GM18907 (cell line): ENCODE measurements around the gene IL1RN.

Experiments used
- ATAC-seq: cut with Tn5 transposase; IDR thresholded peaks from one replicate; pipeline ENCODE4 v1.9.1; 2021; ENCODE audit warnings: mild to moderate bottlenecking, moderate library complexity; ENCODE audit not compliant: unreplicated experiment

The IL1RN gene

GRCh38 chr2:113155331-113155730 lies 27.9 kb downstream of the IL1RN start:
- ATAC-seq: no peak

GRCh38 chr2:113156278-113157117 lies 29.1 kb downstream of the IL1RN start:
- no peak for ATAC-seq

GRCh38 chr2:113157118-113157896 lies 29.9 kb downstream of the IL1RN start:
- ATAC-seq: peak; percentile 65

- no peak for ATAC-seq
Observed at GRCh38 chr2:113157897-113158753, 30.7 kb downstream of the IL1RN start.

- no peak for ATAC-seq
Observed at GRCh38 chr2:113158884-113159553, 31.6 kb downstream of the IL1RN start.

GRCh38 chr2:113160248-113160647 lies 32.9 kb downstream of the IL1RN start:
- ATAC-seq: no peak

- ATAC-seq: no peak
Observed at GRCh38 chr2:113160962-113161361, 33.6 kb downstream of the IL1RN start.

- no peak for ATAC-seq
Observed at GRCh38 chr2:113162173-113162572, 34.8 kb downstream of the IL1RN start.

GRCh38 chr2:113162869-113163268 lies 35.5 kb downstream of the IL1RN start:
- no peak for ATAC-seq

GRCh38 chr2:113164215-113164929 lies 37.0 kb downstream of the IL1RN start:
- no peak for ATAC-seq

GRCh38 chr2:113164930-113165585 lies 37.7 kb downstream of the IL1RN start:
- ATAC-seq: no peak

- no peak for ATAC-seq
Observed at GRCh38 chr2:113166187-113166645, 38.8 kb downstream of the IL1RN start.

- ATAC-seq: no peak
Observed at GRCh38 chr2:113167115-113167932, 39.9 kb downstream of the IL1RN start.

- ATAC-seq: no peak
Observed at GRCh38 chr2:113167962-113168340, 40.6 kb downstream of the IL1RN start.

- ATAC-seq: no peak
Observed at GRCh38 chr2:113169002-113169530, 41.7 kb downstream of the IL1RN start.

- ATAC-seq: no peak
Observed at GRCh38 chr2:113169586-113169985, 42.2 kb downstream of the IL1RN start.

GRCh38 chr2:113171334-113172075 lies 44.1 kb downstream of the IL1RN start:
- ATAC-seq: no peak
